Smooth muscle cell (in vitro differentiated cells): Measurements from ENCODE around the gene CD244. TPM values are rescaled to one million over a fixed set of nuclear protein-coding genes. Genes with fewer than 3 reads are reported as not detected.
"Not testable (repeated sequence)": the region's sequence is repeated elsewhere in the genome, so short reads cannot be mapped to it uniquely, and the experiment has no call there.

ENCODE experiments used
- DNase-seq: peaks from one replicate; lab custom pipeline; 2025; ENCODE audit not compliant: unreplicated experiment; lab: John Stamatoyannopoulos, UW
- H2AFZ ChIP-seq: fragments of 200-600 bp; sonication (generic); 2 replicates; pipeline ENCODE4 v1.6.0; 2016; ENCODE audit warnings: antibody characterized with exemption, low read depth, mild to moderate bottlenecking
- H3F3A ChIP-seq: fragments of 200-600 bp; sonication (generic); 2 replicates; pipeline ENCODE4 v1.6.0; 2017; ENCODE audit warnings: antibody characterized with exemption, low read depth
- H3K27ac ChIP-seq: fragments of 200-600 bp; sonication (generic); 2 replicates; pipeline ENCODE4 v1.5.1; 2016; ENCODE audit warnings: low read depth, mild to moderate bottlenecking
- H3K27me3 ChIP-seq: fragments of 200-600 bp; sonication (generic); 2 replicates; pipeline ENCODE4 v1.6.1; 2016; ENCODE audit warnings: low read depth, mild to moderate bottlenecking
- H3K36me3 ChIP-seq: fragments of 200-600 bp; sonication (generic); 2 replicates; pipeline ENCODE4 v1.5.1; 2016; ENCODE audit warnings: low read depth
- H3K4me1 ChIP-seq: fragments of 200-600 bp; sonication (generic); 2 replicates; pipeline ENCODE4 v1.5.1; 2016; ENCODE audit warnings: low read depth
- H3K4me2 ChIP-seq: fragments of 200-600 bp; sonication (generic); 2 replicates; pipeline ENCODE4 v1.6.0; 2016; ENCODE audit warnings: mild to moderate bottlenecking
- H3K4me3 ChIP-seq: fragments of 200-600 bp; sonication (generic); 2 replicates; pipeline ENCODE4 v1.5.1; 2016; ENCODE audit warnings: mild to moderate bottlenecking
- H3K79me2 ChIP-seq: fragments of 200-600 bp; sonication (generic); 2 replicates; pipeline ENCODE4 v1.6.0; 2016; ENCODE audit warnings: low read depth, mild to moderate bottlenecking
- H3K9ac ChIP-seq: fragments of 200-600 bp; sonication (generic); 2 replicates; pipeline ENCODE4 v1.6.0; 2016; ENCODE audit warnings: low read depth
- H3K9me3 ChIP-seq: fragments of 200-600 bp; sonication (generic); replicated peaks from 2 replicates; pipeline ENCODE4 v1.5.1; 2016; ENCODE audit warnings: low read depth
- H4K20me1 ChIP-seq: fragments of 200-600 bp; sonication (generic); 2 replicates; pipeline ENCODE4 v1.6.0; 2016; ENCODE audit warnings: low read depth
- WGBS: methylation state at CpG from one replicate; pipeline ENCODE4 v1.1.7; 2016; ENCODE audit warnings: low lambda C conversion rate; 5-methylcytosine and 5-hydroxymethylcytosine counted together
- polyA plus RNA-seq: library from polyadenylated mRNA; unstranded; fragments of >200 nt; fragmentation: Nextera tagmentation; extraction: Ambion mirVana; gene quantifications from 2 replicates; pipeline ENCODE4 v1.2.1, GENCODE V29; 2016
- total RNA-seq: library from RNA; depleted of rRNA; stranded (reverse); fragments of >200 nt; gene quantifications from 2 replicates; pipeline ENCODE4 v1.2.3, GENCODE V29; 2014
- TF ChIP-seq, protein P1 (sequence below): fragments of 200-600 bp; sonication (generic); IDR thresholded peaks from 2 replicates; pipeline ENCODE4 v1.5.1; 2017; ENCODE audit warnings: borderline replicate concordance, mild to moderate bottlenecking, antibody characterized with exemption; ENCODE audit not compliant: insufficient read depth, poor library complexity, severe bottlenecking

CD244 gene
- total and polyA plus RNA-seq, 2 experiments from 2014 or later = 0.99 TPM; not detected in 1

DNA sequence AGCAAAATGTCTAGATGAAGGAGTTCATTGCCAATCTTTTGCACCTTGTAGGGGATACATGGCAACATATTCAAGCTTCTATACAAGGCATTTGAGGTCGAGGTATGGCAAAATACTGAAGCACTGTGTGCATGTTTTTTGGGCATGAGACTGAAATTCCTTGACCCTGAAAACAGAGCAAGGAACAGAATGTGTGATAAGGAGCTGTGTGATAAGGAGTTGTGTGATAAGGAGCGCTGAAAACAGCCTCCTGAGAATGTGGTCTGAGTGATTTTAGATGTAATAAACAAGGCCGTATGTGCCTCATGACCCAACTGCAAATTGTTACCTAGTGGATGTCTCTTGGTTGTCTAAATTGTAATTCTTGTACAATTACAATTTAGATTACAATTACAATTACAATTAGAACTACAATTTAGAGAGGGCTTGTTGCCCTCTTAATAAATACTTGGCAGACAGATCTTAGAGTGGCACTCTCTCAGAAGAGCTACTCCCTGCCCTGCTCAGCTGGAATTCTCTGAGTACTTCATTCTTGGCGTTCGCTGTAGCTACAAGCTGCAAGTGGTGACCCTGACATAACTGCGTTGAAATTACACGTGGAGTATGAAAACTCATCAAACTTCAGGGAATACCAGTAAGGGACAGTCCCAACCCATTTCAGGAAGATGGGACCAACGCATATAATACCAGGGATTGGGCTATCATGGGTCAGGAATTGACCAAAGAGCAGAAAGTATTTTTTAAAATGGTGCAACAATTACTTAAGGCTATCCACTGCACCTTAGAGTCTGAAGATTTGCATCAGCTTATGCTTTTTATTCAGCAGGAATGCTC lies 42.3 kb upstream of the CD244 start:
- no peaks in the 10 kb centered on the region for H3K79me2 ChIP-seq
- no peak overlapping the region for H3K4me3 ChIP-seq
- TF ChIP-seq, protein P1, sequence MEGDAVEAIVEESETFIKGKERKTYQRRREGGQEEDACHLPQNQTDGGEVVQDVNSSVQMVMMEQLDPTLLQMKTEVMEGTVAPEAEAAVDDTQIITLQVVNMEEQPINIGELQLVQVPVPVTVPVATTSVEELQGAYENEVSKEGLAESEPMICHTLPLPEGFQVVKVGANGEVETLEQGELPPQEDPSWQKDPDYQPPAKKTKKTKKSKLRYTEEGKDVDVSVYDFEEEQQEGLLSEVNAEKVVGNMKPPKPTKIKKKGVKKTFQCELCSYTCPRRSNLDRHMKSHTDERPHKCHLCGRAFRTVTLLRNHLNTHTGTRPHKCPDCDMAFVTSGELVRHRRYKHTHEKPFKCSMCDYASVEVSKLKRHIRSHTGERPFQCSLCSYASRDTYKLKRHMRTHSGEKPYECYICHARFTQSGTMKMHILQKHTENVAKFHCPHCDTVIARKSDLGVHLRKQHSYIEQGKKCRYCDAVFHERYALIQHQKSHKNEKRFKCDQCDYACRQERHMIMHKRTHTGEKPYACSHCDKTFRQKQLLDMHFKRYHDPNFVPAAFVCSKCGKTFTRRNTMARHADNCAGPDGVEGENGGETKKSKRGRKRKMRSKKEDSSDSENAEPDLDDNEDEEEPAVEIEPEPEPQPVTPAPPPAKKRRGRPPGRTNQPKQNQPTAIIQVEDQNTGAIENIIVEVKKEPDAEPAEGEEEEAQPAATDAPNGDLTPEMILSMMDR = no peak
- no peaks in the 10 kb centered on the region for H3K4me1 ChIP-seq
- WGBS = 72% methylated on average over 8 of the region's 8 CpGs
- no peak for DNase-seq
- H2AFZ ChIP-seq = no peak overlapping the region
- no peak overlapping the region for H3K9ac ChIP-seq
- no peak overlapping the region for H3K27ac ChIP-seq
- no peaks in the 10 kb centered on the region for H3K9me3 ChIP-seq
- H3F3A ChIP-seq = no peaks in the 10 kb centered on the region
- no peaks in the 10 kb centered on the region for H3K36me3 ChIP-seq
- no peak overlapping the region for H3K4me2 ChIP-seq
- H4K20me1 ChIP-seq = no peaks in the 10 kb centered on the region
- H3K27me3 ChIP-seq = no peaks in the 10 kb centered on the region

DNA sequence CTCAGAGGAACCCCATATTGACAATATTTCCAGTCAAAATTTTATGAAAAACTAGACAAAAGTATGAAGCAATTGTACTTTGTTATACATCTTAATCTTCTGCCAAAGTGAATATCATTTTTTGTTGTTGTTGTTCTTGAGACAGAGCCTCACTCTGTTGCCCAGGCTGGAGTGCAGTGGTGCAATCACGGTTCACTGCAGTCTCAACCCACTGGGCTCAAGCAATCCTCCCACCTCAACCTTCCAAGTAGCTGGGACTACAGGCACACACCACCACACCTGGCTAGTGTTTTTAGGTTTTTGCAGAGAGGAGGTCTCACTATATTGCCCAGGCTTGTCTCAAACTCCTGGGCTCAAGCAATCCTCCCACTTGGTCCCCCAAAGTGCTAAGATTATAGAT lies 39.6 kb upstream of the CD244 start:
- not testable (repeated sequence) for H3F3A ChIP-seq, H3K4me1 ChIP-seq, H3K36me3 ChIP-seq, H3K79me2 ChIP-seq, H3K9me3 ChIP-seq, H2AFZ ChIP-seq, DNase-seq, H4K20me1 ChIP-seq, H3K9ac ChIP-seq, H3K4me3 ChIP-seq, H3K27ac ChIP-seq, H3K4me2 ChIP-seq, H3K27me3 ChIP-seq
- 81% methylated on average over 1 of the region's 1 CpG for WGBS

DNA sequence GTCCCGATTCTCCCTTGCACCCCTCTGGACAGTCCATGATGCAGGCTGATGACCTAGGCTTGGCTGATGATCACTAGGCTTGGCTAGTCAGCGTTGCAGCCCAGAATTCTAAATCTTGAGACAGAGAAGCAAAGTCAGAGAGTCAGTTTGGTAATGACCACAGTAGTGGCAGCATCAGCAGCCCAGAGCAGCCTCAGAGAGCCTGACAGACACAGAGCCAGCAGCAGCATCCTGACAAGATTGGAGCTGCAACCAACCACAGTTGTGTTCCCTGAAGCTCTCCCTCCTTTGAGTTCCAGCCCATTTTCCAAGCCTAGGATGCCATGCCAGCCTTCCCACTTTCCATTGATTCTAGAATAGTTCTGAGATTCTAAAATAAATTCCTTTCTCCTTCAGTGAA lies 39.1 kb upstream of the CD244 start:
- Histone ChIP-seq H3K4me3 (no peak overlapping the region), H2AFZ (no peak overlapping the region)
- TF ChIP-seq, protein P1 = no peak

DNA sequence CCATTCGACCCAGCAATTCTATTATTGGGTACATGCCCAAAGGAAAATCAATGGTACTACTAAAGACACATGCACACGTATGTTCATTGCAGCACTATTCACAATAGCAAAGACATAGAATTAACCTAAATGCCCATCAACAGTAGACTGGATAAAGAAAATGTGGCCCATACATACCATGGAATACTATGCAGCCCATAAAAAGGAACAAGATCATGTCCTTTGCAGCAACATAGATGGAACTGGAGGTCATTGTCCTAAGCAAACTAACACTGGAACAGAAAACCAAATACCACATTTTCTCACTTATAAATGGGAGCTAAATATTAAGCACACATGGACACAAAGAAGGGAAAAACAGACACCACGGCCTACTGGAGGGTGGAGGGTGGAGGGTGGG lies 38.0 kb upstream of the CD244 start:
- not testable (repeated sequence) for DNase-seq, H3K4me1 ChIP-seq, H3K36me3 ChIP-seq, H3K79me2 ChIP-seq, H3K27me3 ChIP-seq, H3K27ac ChIP-seq, H3K9ac ChIP-seq, H3K9me3 ChIP-seq, H2AFZ ChIP-seq, H3F3A ChIP-seq, H4K20me1 ChIP-seq, H3K4me2 ChIP-seq, H3K4me3 ChIP-seq
- WGBS = 80% methylated on average over 3 of the region's 3 CpGs

More for the DNA sequence above, 39.1 kb upstream of the CD244 start:
- no peaks in the 10 kb centered on the region for H3K4me1 ChIP-seq
- no peak overlapping the region for H3K4me2 ChIP-seq
- no peaks in the 10 kb centered on the region for H3K27me3 ChIP-seq
- no peaks in the 10 kb centered on the region for H3K36me3 ChIP-seq
- H3K9ac ChIP-seq = no peak overlapping the region
- no peaks in the 10 kb centered on the region for H4K20me1 ChIP-seq
- DNase-seq = no peak
- no peak overlapping the region for H3K27ac ChIP-seq
- no peaks in the 10 kb centered on the region for H3K79me2 ChIP-seq
- no peaks in the 10 kb centered on the region for H3K9me3 ChIP-seq
- H3F3A ChIP-seq = no peaks in the 10 kb centered on the region
- WGBS = 93% methylated on average over 2 of the region's 2 CpGs

DNA sequence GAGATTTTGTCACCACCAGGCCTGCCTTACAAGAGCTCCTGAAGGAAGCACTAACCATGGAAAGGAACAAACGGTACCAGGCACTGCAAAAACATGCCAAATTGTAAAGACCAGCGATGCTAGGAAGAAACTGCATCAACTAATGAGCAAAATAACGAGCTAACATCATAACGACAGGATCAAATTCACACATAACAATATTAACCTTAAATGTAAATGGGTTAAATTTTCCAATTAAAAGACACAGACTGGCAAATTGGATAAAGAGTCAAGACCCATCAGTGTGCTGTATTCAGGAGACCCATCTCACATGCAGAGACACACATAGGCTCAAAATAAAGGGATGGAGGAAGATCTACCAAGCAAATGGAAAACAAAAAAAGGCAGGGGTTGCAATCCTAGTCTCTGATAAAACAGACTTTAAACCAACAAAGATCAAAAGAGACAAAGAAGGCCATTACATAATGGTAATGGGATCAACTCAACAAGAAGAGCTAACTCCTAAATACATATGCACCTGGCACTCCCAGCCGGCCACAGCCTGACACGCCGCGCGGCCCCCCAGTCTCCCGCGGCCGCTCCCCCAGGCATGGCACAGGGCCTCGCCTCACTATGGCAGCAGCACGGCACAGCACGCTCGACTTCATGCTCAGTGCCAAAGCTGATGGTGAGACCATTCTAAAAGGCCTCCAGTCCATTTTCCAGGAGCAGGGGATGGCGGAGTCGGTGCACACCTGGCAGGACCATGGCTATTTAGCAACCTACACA lies 31.9 kb upstream of the CD244 start:
- H3K79me2 ChIP-seq, H2AFZ ChIP-seq: not testable (repeated sequence)

More for the DNA sequence above, 31.9 kb upstream of the CD244 start:
- H3K36me3 ChIP-seq, H3K27ac ChIP-seq, H3K4me2 ChIP-seq, H3K4me3 ChIP-seq, H3K27me3 ChIP-seq, H3F3A ChIP-seq, H4K20me1 ChIP-seq, H3K9me3 ChIP-seq, H3K9ac ChIP-seq, DNase-seq, H3K4me1 ChIP-seq: not testable (repeated sequence)
- WGBS = 95% methylated on average over 18 of the region's 18 CpGs
